Activated CD4-positive, CD25-positive, alpha-beta regulatory T cell treated with anti-CD3 and anti-CD28 coated beads, Interleukin-2, amount 50 U/mL, for 72 hours (primary cell): Measurements from ENCODE around the gene PILRB.

Source experiments
- DNase-seq: peaks from one replicate; pipeline ENCODE4 v3.0.0; 2021

PILRB gene

GRCh38 chr7:100413889-100414288, 56.0 kb downstream of the PILRB start:
- no peak for DNase-seq

DNA sequence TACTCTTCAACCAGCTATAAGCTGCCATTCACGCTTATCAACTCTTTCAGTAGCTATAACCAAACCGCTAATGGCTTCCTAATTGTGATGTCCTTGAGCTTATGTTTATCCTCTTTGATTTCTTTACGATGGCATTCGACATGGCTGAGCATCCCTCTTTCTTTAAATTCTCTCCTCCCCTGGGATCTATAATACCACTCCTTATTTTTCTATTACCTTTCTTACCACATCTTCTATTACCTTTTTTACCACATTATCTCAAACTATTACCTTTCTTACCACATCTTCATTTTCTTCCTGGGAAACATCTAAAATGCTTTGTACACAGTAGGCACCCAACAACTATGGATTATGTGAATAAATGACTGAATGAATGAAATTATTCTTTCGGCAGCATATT, 57.5 kb downstream of the PILRB start:
- DNase-seq = no peak
